Osteocyte (in vitro differentiated cells): ENCODE data around the gene RIMS4. TPM values are rescaled to one million over a fixed set of nuclear protein-coding genes. Genes with fewer than 3 reads are reported as not detected.

Source experiments
- DNase-seq: peaks from one replicate; pipeline ENCODE4 v3.0.0; 2021; ENCODE audit warnings: mixed read lengths; ENCODE audit not compliant: unreplicated experiment; ENCODE audit errors: extremely low spot score
- H3K27ac Mint-ChIP-seq: one replicate; pipeline ENCODE4 v1.8.0; 2021; ENCODE audit warnings: mild to moderate bottlenecking, mixed read lengths; ENCODE audit not compliant: unreplicated experiment
- H3K27me3 Mint-ChIP-seq: one replicate; pipeline ENCODE4 v1.8.0; 2021; ENCODE audit warnings: mixed read lengths; ENCODE audit not compliant: unreplicated experiment
- H3K36me3 Mint-ChIP-seq: one replicate; pipeline ENCODE4 v1.8.0; 2021; ENCODE audit warnings: mixed read lengths; ENCODE audit not compliant: unreplicated experiment
- H3K4me1 Mint-ChIP-seq: one replicate; pipeline ENCODE4 v1.8.0; 2021; ENCODE audit warnings: mixed read lengths; ENCODE audit not compliant: unreplicated experiment
- H3K4me3 Mint-ChIP-seq: one replicate; pipeline ENCODE4 v1.8.0; 2021; ENCODE audit warnings: mild to moderate bottlenecking, moderate library complexity, mixed read lengths; ENCODE audit not compliant: unreplicated experiment
- H3K9me3 Mint-ChIP-seq: one replicate; pipeline ENCODE4 v1.8.0; 2021; ENCODE audit warnings: mixed read lengths; ENCODE audit not compliant: unreplicated experiment
- total RNA-seq: library from RNA; stranded (reverse); gene quantifications from 2 replicates; pipeline ENCODE4 v1.2.1, GENCODE V29; 2021
- TF ChIP-seq, protein P1 (sequence below): fragments of 200-600 bp; sonication (generic); IDR thresholded peaks from 2 replicates; pipeline ENCODE4 v1.5.0; 2021; ENCODE audit warnings: antibody characterized with exemption, mild to moderate bottlenecking, moderate library complexity

The RIMS4 gene
- total RNA-seq, 1 donor from 2014 or later, result 0.75 TPM

DNA sequence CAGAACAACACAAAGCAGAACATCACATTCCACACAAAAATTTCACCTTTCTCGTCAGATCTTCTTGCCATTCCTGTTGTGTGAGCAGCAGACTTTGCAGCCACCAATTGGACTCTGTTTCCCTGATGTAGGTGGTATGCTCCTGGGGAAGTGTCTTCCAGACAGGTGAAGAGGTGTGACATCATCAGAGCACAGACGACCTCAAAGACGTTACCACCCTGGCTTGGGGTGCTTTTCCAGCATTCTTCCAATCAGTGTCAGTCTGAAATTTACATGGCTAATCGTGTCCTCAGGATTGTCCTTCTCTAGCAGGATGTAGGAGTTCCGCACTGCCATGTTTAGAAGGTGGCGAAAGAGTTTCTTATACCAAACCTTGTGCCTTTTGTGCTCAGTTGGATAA, 31.6 kb upstream of the RIMS4 start:
- Mint-ChIP-seq H3K9me3 (peaks cover 4% of the 10 kb centered on the region), H3K27ac (no peak overlapping the region), H3K36me3 (no peaks in the 10 kb centered on the region), H3K4me1 (no peaks in the 10 kb centered on the region), H3K27me3 (peaks cover 48% of the 10 kb centered on the region), H3K4me3 (no peak overlapping the region)
- DNase-seq, result peak; percentile 25
- TF ChIP-seq, protein P1, sequence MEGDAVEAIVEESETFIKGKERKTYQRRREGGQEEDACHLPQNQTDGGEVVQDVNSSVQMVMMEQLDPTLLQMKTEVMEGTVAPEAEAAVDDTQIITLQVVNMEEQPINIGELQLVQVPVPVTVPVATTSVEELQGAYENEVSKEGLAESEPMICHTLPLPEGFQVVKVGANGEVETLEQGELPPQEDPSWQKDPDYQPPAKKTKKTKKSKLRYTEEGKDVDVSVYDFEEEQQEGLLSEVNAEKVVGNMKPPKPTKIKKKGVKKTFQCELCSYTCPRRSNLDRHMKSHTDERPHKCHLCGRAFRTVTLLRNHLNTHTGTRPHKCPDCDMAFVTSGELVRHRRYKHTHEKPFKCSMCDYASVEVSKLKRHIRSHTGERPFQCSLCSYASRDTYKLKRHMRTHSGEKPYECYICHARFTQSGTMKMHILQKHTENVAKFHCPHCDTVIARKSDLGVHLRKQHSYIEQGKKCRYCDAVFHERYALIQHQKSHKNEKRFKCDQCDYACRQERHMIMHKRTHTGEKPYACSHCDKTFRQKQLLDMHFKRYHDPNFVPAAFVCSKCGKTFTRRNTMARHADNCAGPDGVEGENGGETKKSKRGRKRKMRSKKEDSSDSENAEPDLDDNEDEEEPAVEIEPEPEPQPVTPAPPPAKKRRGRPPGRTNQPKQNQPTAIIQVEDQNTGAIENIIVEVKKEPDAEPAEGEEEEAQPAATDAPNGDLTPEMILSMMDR, result no peak

DNA sequence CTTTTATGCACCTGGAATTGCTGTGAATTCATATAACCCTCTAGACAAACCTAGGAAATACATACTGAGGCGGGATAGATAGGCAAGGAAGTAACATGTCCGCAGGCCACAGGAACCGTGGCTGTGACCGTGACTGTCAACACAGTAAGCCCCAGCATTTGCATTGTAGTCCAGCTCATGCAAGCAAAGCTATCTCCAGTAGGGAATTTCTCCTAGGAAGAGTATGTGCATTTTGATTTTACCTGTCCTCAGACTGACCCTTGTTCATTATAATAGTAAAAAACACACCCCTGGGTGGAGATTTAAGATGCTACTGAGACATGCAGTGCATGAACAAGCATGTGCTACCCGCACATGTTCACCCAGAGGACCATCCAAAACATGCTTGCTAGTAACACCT, 30.5 kb upstream of the RIMS4 start:
- no peaks in the 10 kb centered on the region for H3K36me3 Mint-ChIP-seq
- no peak overlapping the region for H3K27ac Mint-ChIP-seq
- H3K27me3 Mint-ChIP-seq, result peaks cover 39% of the 10 kb centered on the region
- H3K9me3 Mint-ChIP-seq, result peaks cover 4% of the 10 kb centered on the region
- H3K4me1 Mint-ChIP-seq, result no peaks in the 10 kb centered on the region
- TF ChIP-seq, protein P1, result no peak
- peak; percentile 44 for DNase-seq
- no peak overlapping the region for H3K4me3 Mint-ChIP-seq

DNA sequence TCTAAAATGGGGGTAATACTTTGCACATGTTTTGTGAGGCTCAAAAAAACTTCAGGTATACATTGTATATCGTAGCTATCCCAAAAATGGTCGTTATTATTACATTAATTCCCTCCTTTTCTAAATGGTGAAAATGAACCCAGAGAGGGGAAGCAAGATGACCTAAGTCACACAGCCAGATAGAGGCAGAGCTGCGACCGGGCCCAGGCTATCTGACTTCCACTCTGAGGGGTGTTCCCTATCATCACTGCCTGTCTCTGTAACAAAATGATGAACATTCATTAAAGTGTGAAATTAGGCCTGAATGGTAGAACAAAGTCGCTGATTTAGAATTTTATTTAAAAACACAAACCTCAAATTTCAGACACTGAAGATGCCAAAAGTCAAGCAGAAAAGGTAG, 29.1 kb upstream of the RIMS4 start:
- peak; percentile 34 for DNase-seq
- Mint-ChIP-seq H3K27ac (no peak overlapping the region), H3K4me3 (no peak overlapping the region), H3K27me3 (peaks cover 38% of the 10 kb centered on the region), H3K9me3 (peaks cover 4% of the 10 kb centered on the region), H3K36me3 (no peaks in the 10 kb centered on the region), H3K4me1 (no peaks in the 10 kb centered on the region)
- TF ChIP-seq, protein P1, result no peak

DNA sequence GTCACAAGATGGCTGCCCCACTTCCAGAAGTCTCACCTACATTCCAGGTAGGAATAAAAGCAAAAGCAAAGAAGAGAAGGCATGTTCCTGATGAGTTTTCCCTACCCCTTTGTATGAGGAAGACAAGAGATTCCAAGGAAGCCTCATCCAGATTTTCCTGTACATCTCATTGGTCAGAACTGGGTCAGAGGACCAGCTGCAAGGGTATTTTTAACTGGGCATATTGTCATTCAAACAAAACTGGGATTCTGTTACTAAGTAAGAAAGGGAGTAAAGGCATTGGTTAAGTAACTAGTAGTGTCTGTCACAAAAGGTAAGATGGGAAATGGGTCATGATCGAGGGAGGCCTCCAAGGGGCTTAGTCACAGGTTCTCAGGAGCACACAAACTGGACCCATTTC, 28.2 kb upstream of the RIMS4 start:
- peaks cover 4% of the 10 kb centered on the region for H3K9me3 Mint-ChIP-seq
- no peak overlapping the region for H3K27ac Mint-ChIP-seq
- H3K36me3 Mint-ChIP-seq, result no peaks in the 10 kb centered on the region
- no peak overlapping the region for H3K4me3 Mint-ChIP-seq
- TF ChIP-seq, protein P1, result no peak
- no peaks in the 10 kb centered on the region for H3K4me1 Mint-ChIP-seq
- peaks cover 43% of the 10 kb centered on the region for H3K27me3 Mint-ChIP-seq
- DNase-seq, result no peak

DNA sequence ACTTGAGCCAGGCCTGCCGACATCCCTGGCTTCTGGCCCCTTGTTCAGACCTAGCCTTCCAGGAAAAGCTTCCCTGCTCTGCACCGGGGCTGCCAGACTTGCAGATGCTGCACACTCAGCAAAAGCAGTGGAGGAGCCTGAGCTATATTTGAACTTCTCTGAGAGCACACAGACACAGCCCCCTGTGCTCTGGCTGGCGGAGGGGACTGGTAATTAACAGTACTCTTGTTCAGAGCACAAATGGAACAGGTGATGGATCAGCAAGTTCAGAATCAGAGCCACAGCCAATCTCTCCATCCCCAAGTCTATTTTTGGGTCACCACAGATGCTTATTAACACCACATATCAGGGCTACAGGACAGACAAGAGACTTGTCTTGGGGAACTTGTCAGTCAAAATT, 27.6 kb upstream of the RIMS4 start:
- Mint-ChIP-seq H3K4me1 (no peaks in the 10 kb centered on the region), H3K4me3 (no peak overlapping the region), H3K9me3 (peaks cover 4% of the 10 kb centered on the region), H3K36me3 (no peaks in the 10 kb centered on the region), H3K27ac (no peak overlapping the region), H3K27me3 (peaks cover 40% of the 10 kb centered on the region)
- DNase-seq, result peak; percentile 77
- TF ChIP-seq, protein P1, result no peak
